HepG2 (cell line): ENCODE measurements around the gene NUDT7. TPM values are rescaled to one million over a fixed set of nuclear protein-coding genes. Genes with fewer than 3 reads are reported as not detected.

ENCODE experiments used
- ATAC-seq: fragments of 200-7000 bp; cut with Tn5 transposase; 3 replicates; pipeline ENCODE4 v1.9.1; 2020; ENCODE audit warnings: mild to moderate bottlenecking, moderate library complexity
- BruUV-seq: library from RNA; stranded (reverse); fragments of 400-500 nt; replicated peaks from 2 replicates; lab custom pipeline; 2021; lab: Mats Ljungman, UMichigan
- CTCF ChIA-PET: fragments of 300-600 bp; formaldehyde crosslinking; extraction: SDS; loops from one replicate; lab custom pipeline; 2021; ENCODE audit warnings: low total read pairs, inconsistent platforms, low intra/inter-chr PET ratio; lab: Yijun Ruan, JAX
- POLR2A ChIA-PET: fragments of 350-600 bp; sonication (Branson Sonifier 250); formaldehyde crosslinking; loops from one replicate; lab custom pipeline; 2020; ENCODE audit warnings: antibody characterized with exemption, inconsistent platforms; lab: Yijun Ruan, JAX
- DNase-seq: peaks from one replicate; pipeline ENCODE4 v3.0.0-alpha.2; 2015; ENCODE audit warnings: low spot score
- FAIRE-seq: peaks from 3 replicates; lab custom pipeline; 2011; peaks lifted over from hg19 to GRCh38; lab: Jason Lieb, UNC
- H2AFZ ChIP-seq: one replicate; pipeline ENCODE4 v1.6.1; 2011; ENCODE audit warnings: low read length, inconsistent platforms
- H3K27ac ChIP-seq: fragments of 300-600 bp; 3 replicates; pipeline ENCODE4 v1.8.0; 2011; ENCODE audit warnings: mixed run types, mild to moderate bottlenecking, mixed read lengths, low read length, inconsistent platforms; ENCODE audit not compliant: insufficient read depth; ENCODE audit errors: extremely low read length
- H3K27me3 ChIP-seq, 2 experiments: fragments of 200-600 bp in 1 of 2; 2 replicates in 1 of 2; 3 replicates in 1 of 2; pipeline versions ENCODE4 v1.6.0 to v1.8.0; 2011; ENCODE audit warnings: low read length in 2 of 2, mild to moderate bottlenecking in 2 of 2, moderate library complexity in 2 of 2, inconsistent platforms in 1 of 2; ENCODE audit not compliant: insufficient read depth in 2 of 2, control insufficient read depth in 1 of 2
- H3K36me3 ChIP-seq, 2 experiments: fragments of 200-600 bp in 1 of 2; replicated peaks in 1 of 2; 2 replicates in 1 of 2; 3 replicates in 1 of 2; pipeline versions ENCODE4 v1.5.1 to v1.8.0; 2011; ENCODE audit warnings: low read length in 2 of 2, inconsistent platforms in 1 of 2; ENCODE audit not compliant: insufficient read depth in 2 of 2, control insufficient read depth in 1 of 2
- H3K4me1 ChIP-seq: 2 replicates; pipeline ENCODE4 v1.5.1; 2012; ENCODE audit warnings: low read length, inconsistent platforms; ENCODE audit not compliant: insufficient read depth
- H3K4me2 ChIP-seq: 2 replicates; pipeline ENCODE4 v1.6.0; 2011; ENCODE audit warnings: low read depth, low read length, inconsistent platforms
- H3K4me3 ChIP-seq, 3 experiments: fragments of 200-600 bp in 1 of 3; sonication (generic), shearing (Covaris generic) in 1 of 3; replicated peaks in 1 of 3; 2 replicates each; pipeline ENCODE4 v1.5.1; 2011 to 2016; ENCODE audit warnings: low read length in 3 of 3, inconsistent platforms in 2 of 3, low read depth in 2 of 3, mild to moderate bottlenecking in 2 of 3, control low read depth in 1 of 3, mixed read lengths in 1 of 3; ENCODE audit not compliant: insufficient read depth in 1 of 3
- H3K79me2 ChIP-seq: one replicate; pipeline ENCODE4 v1.6.1; 2011; ENCODE audit warnings: low read length, inconsistent platforms; ENCODE audit not compliant: insufficient read depth
- H3K9ac ChIP-seq: 2 replicates; pipeline ENCODE4 v1.6.0; 2011; ENCODE audit warnings: mild to moderate bottlenecking, low read depth, low read length, inconsistent platforms; ENCODE audit not compliant: insufficient read depth
- H3K9me3 ChIP-seq: 2 replicates; pipeline ENCODE4 v1.5.1; 2012; ENCODE audit warnings: mild to moderate bottlenecking, low read length
- H4K20me1 ChIP-seq: 2 replicates; pipeline ENCODE4 v1.6.0; 2011; ENCODE audit warnings: inconsistent platforms, mild to moderate bottlenecking, low read length, moderate library complexity; ENCODE audit not compliant: insufficient read depth
- CHD2 ChIP-seq: IDR thresholded peaks from 2 replicates; pipeline ENCODE4 v1.6.1; 2011; ENCODE audit warnings: low read depth, low read length, improper control_type of control experiment
- FLYWCH1 ChIP-seq: sonication (generic); formaldehyde crosslinking; IDR thresholded peaks from 2 replicates; pipeline ENCODE4 v1.8.1; 2023; ENCODE audit warnings: mild to moderate bottlenecking, missing genetic modification reagents
- JUND ChIP-seq: sonication (generic); formaldehyde crosslinking; IDR thresholded peaks from 2 replicates; pipeline ENCODE4 v1.8.0; 2022; ENCODE audit warnings: mild to moderate bottlenecking, missing genetic modification reagents
- MED1 ChIP-seq: sonication (generic); formaldehyde crosslinking; IDR thresholded peaks from 2 replicates; pipeline ENCODE4 v1.4.0; 2020; ENCODE audit warnings: missing genetic modification reagents
- MTF2 ChIP-seq: sonication (generic); formaldehyde crosslinking; IDR thresholded peaks from 2 replicates; pipeline ENCODE4 v1.5.0; 2020; ENCODE audit warnings: missing genetic modification reagents, borderline replicate concordance
- NONO ChIP-seq, 2 experiments: fragments of 450-650 bp in 1 of 2; sonication (generic) in 1 of 2; formaldehyde crosslinking in 1 of 2; IDR thresholded peaks in 1 of 2; conservative IDR thresholded peaks in 1 of 2; 2 replicates each; pipeline versions ENCODE4 v1.6.1 to v1.8.0; 2017 to 2022; ENCODE audit warnings: mild to moderate bottlenecking in 1 of 2, missing genetic modification reagents in 1 of 2, moderate library complexity in 1 of 2
- PCBP1 ChIP-seq: fragments of 200-400 bp; formaldehyde crosslinking; IDR thresholded peaks from 2 replicates; pipeline ENCODE4 v1.6.1; 2017; ENCODE audit warnings: mild to moderate bottlenecking, low read depth, low read length, borderline replicate concordance
- REXO4 ChIP-seq: sonication (generic); formaldehyde crosslinking; IDR thresholded peaks from 2 replicates; pipeline ENCODE4 v1.8.0; 2022; ENCODE audit warnings: missing genetic modification reagents, mild to moderate bottlenecking, borderline replicate concordance
- ZNF577 ChIP-seq: sonication (generic); formaldehyde crosslinking; IDR thresholded peaks from 2 replicates; pipeline ENCODE4 v1.4.0; 2020; ENCODE audit warnings: mild to moderate bottlenecking, low read depth, missing genetic modification reagents, borderline replicate concordance
- ZNF598 ChIP-seq: sonication (generic); formaldehyde crosslinking; IDR thresholded peaks from 2 replicates; pipeline ENCODE4 v1.5.1; 2020; ENCODE audit warnings: mild to moderate bottlenecking, missing genetic modification reagents, borderline replicate concordance
- WGBS: methylation state at CpG from one replicate; pipeline ENCODE4 v1.1.6; 2017; ENCODE audit warnings: low lambda C conversion rate; 5-methylcytosine and 5-hydroxymethylcytosine counted together
- in situ Hi-C: cut with HindIII; loops from 2 replicates; pipeline ENCODE4 v1.10.0; 2017; ENCODE audit warnings: low pct_unique_long_range_greater_than_20kb; ENCODE audit not compliant: extremely low pct_ligation_motif_present
- intact Hi-C: fragments of 100-400 bp; cut with micrococcal nuclease; formaldehyde crosslinking; loops from one replicate; pipeline ENCODE4 v1.10.0; 2022; ENCODE audit not compliant: unreplicated experiment
- polyA plus RNA-seq, 8 experiments: library from polyadenylated mRNA; depleted of rRNA in 3 of 8; stranded (reverse) in 7 of 8; unstranded in 1 of 8; fragments of >200 nt; fragmentation: Illumina TruSeq in 4 of 8; extraction: Trizol in 4 of 8; gene quantifications; 2 replicates each; pipeline versions ENCODE4 v1.2.1 to v1.2.3, GENCODE V29; 2011 to 2016; ENCODE audit warnings: low read depth in 4 of 8, missing spikeins in 1 of 8, mixed read lengths in 1 of 8; ENCODE audit not compliant: insufficient read depth in 1 of 8
- total RNA-seq, 5 experiments: library from RNA; depleted of rRNA; stranded (reverse); fragments of >200 nt; fragmentation: Illumina TruSeq; extraction: Trizol; gene quantifications; 2 replicates each; pipeline ENCODE4 v1.2.3, GENCODE V29; 2016; ENCODE audit warnings: low read depth in 1 of 5
- TF ChIP-seq, protein P1 (sequence below): sonication (generic); formaldehyde crosslinking; conservative IDR thresholded peaks from 2 replicates; pipeline ENCODE4 v1.4.0; 2020; ENCODE audit warnings: missing genetic modification reagents

The NUDT7 gene
- total and polyA plus RNA-seq, 2 of the 13 experiments (the other 11 are each of a cell fraction or from before 2014, with no cell fraction given) = 14.3 to 23.9 TPM

DNA sequence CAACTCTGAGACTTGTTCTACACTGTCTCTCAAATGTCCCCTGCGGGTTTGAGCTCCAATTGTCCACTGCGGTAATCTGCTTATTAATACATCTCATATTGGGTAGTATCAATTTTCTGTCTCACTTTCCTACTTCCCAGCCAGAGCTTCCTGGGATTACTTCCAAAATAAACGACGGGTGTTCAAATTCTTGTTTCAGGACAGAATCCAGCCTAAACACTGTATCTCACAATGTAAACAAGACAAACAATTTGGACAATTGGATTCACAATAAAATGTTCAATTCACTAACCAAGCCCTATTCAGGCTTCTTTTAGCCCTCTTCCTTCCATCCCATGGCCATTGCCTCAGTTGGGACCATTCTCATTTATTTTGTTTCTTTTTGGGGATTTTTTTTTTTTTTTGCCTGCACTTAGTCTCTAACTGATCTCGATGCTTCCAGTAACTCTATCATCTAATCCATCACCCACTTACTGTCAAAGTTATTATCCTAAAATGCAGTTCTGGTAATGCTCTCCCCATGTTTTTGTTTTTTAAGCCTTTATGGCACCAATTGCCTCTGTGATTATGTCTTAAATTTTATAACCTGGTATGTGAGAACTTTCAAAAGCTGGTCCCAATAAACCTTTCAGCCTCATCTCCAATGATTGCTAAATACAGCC is 64.0 kb downstream of the NUDT7 start:
- Histone ChIP-seq H3K36me3 (no peaks in the 10 kb centered on the region), H3K27me3 (peaks cover 4 to 42% of the 10 kb centered on the region in 2 experiments; a peak in 4 of 5 replicates), H3K79me2 (no peaks in the 10 kb centered on the region), H3K9me3 (no peaks in the 10 kb centered on the region), H4K20me1 (no peaks in the 10 kb centered on the region), H3K4me2 (no peak overlapping the region), H3K27ac (no peak overlapping the region), H3K9ac (no peak overlapping the region)
- BruUV-seq = no TSS peak
- ATAC-seq = no peak
- CTCF ChIA-PET = no interaction called here
- intact Hi-C loops (no loop called here), in situ Hi-C loops (loop anchor here (25.0 kb wide), 1 partner anchor 176 kb away; no protein-coding TSS in a partner anchor)
- FAIRE-seq = no peak
- 8% methylated on average over 5 of the region's 5 CpGs for WGBS
- TF ChIP-seq PCBP1 (no peak), ZNF577 (no peak), CHD2 (no peak), ZNF598 (CRISPR knock-in tag) (no peak), MED1 (CRISPR knock-in tag) (no peak), REXO4 (no peak), NONO (IDR thresholded peaks at IDR 0.05) (no peak), NONO (CRISPR knock-in tag; conservative IDR thresholded peaks at IDR 0.05) (no peak), FLYWCH1 (CRISPR knock-in tag) (no peak), JUND (CRISPR knock-in tag) (no peak), MTF2 (CRISPR knock-in tag) (no peak)
- TF ChIP-seq, protein P1, sequence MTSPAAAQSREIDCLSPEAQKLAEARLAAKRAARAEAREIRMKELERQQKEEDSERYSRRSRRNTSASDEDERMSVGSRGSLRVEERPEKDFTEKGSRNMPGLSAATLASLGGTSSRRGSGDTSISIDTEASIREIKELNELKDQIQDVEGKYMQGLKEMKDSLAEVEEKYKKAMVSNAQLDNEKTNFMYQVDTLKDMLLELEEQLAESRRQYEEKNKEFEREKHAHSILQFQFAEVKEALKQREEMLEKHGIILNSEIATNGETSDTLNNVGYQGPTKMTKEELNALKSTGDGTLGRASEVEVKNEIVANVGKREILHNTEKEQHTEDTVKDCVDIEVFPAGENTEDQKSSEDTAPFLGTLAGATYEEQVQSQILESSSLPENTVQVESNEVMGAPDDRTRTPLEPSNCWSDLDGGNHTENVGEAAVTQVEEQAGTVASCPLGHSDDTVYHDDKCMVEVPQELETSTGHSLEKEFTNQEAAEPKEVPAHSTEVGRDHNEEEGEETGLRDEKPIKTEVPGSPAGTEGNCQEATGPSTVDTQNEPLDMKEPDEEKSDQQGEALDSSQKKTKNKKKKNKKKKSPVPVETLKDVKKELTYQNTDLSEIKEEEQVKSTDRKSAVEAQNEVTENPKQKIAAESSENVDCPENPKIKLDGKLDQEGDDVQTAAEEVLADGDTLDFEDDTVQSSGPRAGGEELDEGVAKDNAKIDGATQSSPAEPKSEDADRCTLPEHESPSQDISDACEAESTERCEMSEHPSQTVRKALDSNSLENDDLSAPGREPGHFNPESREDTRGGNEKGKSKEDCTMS (CRISPR knock-in tag) = no peak
- TF ChIP-seq, all 625 proteins: peak for 0
- DNase-seq = no peak
- H3K4me3 ChIP-seq = no peak overlapping the region
- POLR2A ChIA-PET = interaction anchor here (2.5 kb wide), 1 partner anchor 64 kb away, joined by 6 read pairs; the partner anchor contains the start of gene NUDT7
- H3K4me1 ChIP-seq = peaks cover 6% of the 10 kb centered on the region
- H2AFZ ChIP-seq = no peak overlapping the region
